Medulla oblongata (tissue), 1 donor: ENCODE measurements around the gene CMYA5.
"Not testable (repeated sequence)": the region's sequence is repeated elsewhere in the genome, so short reads cannot be mapped to it uniquely, and the experiment has no call there.

Source experiments
- DNase-seq: peaks from one replicate; pipeline ENCODE4 v3.0.0-alpha.2; 2015; ENCODE audit errors: extremely low spot score

The CMYA5 gene

GRCh38 chr5:79702606-79703380 lies 13.2 kb downstream of the CMYA5 start:
- DNase-seq, result no peak

GRCh38 chr5:79703381-79703645 lies 13.7 kb downstream of the CMYA5 start:
- no peak for DNase-seq

GRCh38 chr5:79704553-79704952 lies 14.9 kb downstream of the CMYA5 start:
- no peak for DNase-seq

GRCh38 chr5:79705632-79706031 lies 16.0 kb downstream of the CMYA5 start:
- no peak for DNase-seq

DNA sequence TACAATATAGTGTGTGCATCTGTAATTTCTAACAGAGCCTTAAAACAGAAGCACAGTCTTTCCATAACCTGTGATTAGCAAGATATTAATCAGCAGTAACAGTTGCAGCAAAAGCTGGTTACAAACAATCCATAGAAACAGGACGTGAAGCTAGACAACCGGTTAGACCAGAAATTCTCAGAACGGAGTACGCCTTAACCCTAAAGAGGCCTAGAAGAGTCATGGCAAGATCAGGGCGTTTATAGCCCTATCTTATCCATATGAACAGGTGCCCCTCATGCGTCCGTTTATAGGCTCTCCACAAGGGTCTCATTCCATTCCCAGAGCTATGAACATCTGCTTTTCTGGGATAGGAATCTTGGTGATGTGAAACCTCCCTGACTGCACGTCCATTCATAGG lies 16.7 kb downstream of the CMYA5 start:
- not testable (repeated sequence) for DNase-seq

DNA sequence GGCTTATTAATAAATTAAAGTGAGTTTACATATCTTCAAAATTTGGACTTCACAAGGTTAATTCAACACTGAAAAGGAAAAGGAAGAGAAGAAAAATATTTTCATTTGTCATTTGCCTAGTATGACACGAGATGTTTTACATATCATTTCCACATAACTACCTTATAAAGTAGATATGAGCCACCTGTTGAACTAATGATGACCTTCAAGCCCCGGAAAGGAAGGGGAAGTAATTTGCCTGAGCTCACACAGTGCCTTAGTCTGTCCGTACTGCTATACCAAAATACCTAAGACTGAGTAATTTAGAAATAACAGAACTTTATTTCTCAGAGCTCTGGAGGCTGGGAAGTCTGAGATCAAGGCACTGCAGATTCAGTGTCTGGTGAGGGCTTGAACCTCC lies 17.9 kb downstream of the CMYA5 start:
- DNase-seq, result no peak

- DNase-seq, result no peak
Observed at GRCh38 chr5:79712741-79713140, 23.1 kb downstream of the CMYA5 start.

GRCh38 chr5:79713727-79714126 lies 24.1 kb downstream of the CMYA5 start:
- DNase-seq, result no peak

- no peak for DNase-seq
Observed at GRCh38 chr5:79716839-79717238, 27.2 kb downstream of the CMYA5 start.

- DNase-seq, result no peak
Observed at GRCh38 chr5:79720096-79720495, 30.5 kb downstream of the CMYA5 start.

DNA sequence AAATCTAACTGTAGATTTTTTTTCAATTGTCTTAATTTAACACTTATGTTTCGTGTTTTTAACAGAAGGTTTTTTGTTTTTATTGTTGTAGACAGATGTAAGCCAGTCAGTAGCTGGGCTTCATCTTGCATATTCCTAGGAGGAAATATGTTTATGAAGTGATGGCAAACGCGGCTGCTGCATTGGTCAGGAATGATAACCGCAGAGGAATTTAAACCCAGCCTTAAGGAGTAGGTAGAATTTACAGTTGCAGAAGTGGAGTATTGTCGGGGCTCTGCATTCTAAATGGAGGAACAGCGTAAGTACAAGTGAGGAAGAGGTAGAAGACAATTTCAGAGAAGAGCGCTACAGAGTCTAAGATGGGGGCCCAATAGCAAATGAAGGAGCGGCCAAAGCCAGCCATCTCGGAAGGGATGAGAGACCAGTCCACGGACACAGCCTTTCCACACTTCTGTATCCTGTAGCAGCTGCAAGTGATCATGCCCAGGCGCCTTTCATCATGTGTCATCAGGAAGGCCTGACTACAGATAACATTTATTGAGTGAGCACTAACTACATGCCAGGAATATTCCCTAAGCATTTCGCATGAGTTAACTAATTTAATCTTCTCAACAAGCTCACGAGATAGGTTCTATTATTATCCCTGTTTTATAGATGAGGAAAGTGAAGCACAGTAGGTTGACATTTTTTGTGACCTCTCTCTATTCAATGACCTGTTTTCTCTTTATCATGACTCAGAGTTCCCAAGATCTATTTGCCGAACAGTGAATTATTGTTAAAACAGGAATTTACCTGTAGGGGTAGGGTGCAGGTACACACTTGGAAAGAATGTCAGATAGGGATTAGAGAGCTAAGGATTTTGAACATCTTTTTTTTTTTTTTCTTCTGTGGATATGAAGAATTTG lies 38.1 kb downstream of the CMYA5 start:
- DNase-seq, result no peak

DNA sequence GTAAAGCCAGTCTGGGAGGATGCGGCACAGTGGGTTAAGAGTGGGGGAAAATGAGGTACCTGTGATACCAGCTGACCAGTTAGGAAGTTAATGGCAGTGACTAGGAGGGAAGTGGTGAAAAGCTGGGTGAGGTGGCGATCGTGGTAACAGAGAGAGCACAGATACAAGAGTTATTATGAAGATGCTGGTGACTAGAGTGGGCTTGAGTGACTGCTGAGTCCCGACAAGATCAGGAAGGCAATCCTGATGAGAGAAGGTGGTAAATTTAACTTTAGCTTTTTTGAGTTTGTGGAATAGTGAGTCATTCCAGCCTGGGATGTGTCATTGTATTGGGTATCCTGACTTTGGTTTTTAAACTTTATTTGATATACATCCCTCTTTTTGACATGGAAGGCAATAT lies 38.8 kb downstream of the CMYA5 start:
- no peak for DNase-seq

DNA sequence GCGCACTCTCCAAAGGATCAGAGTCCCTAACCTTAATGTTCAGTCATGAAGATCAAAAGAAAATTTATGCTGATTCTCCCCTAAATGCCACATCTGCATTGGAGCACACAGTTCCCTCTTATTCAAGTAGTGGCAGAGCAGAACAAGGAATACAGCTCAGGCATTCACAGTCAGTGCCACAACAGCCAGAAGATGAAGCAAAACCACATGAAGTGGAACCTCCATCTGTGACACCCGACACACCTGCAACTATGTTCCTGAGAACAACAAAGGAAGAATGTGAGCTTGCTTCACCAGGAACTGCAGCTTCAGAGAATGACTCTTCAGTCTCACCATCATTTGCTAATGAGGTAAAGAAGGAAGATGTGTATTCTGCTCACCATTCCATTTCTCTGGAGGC lies 40.0 kb downstream of the CMYA5 start:
- no peak for DNase-seq

DNA sequence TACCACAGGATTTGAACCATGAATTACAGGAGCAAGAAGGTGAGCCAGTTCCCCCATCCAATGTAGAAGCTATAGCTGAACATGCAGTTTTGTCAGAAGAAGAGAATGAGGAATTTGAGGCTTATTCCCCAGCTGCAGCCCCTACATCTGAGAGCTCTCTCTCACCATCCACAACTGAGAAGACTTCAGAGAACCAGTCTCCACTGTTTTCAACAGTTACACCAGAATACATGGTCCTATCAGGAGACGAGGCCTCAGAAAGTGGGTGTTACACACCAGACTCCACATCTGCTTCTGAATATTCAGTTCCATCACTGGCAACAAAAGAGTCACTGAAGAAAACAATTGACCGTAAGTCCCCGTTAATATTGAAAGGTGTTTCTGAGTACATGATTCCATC lies 40.9 kb downstream of the CMYA5 start:
- DNase-seq, result no peak

- no peak for DNase-seq
Observed at GRCh38 chr5:79731775-79732174, 42.1 kb downstream of the CMYA5 start.

GRCh38 chr5:79736528-79737514 lies 47.2 kb downstream of the CMYA5 start:
- DNase-seq, result no peak

DNA sequence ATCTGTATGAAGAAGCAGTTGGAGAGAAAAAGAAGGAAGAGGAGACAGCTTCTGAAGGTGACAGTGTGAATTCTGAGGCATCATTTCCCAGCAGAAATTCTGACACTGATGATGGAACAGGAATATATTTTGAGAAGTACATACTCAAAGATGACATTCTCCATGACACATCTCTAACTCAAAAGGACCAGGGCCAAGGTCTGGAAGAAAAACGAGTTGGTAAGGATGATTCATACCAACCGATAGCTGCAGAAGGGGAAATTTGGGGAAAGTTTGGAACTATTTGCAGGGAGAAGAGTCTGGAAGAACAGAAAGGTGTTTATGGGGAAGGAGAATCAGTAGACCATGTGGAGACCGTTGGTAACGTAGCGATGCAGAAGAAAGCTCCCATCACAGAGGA lies 48.7 kb downstream of the CMYA5 start:
- no peak for DNase-seq

- DNase-seq, result no peak
Observed at GRCh38 chr5:79742549-79743136, 53.0 kb downstream of the CMYA5 start.

DNA sequence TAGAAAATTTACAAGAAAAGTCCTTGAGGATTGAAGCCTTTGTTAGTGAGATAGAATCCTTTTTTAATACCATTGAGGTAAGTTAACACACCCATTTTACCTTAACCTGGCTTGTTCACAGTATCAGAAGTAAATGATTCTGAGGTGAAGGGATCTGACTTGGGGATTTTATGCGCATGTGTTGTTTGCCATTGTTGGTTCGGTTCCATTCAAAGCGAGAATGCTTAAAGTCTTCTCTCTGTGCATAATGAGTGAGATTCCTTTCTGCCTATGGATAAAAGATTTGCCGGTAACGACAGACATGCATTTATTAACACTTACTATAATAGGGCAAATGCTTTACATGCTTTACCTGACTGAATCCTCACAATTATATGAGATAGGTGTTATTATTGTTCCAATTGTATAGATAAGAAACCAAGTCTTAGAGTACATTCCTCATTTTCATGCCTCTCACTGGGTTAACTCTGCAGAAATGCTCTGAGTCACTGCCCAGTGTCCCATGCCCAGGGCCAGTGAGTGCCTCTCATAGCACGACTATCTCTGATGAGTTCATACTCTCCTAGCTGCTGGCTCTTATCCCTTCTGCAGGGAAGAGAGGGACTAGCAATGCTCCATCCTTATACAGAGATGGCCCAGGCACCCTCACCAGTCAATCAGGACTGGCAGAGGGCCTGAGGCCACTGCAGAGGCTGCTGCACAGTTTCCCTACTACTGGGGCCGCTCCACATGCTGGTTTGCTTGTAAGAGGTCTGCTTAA lies 54.4 kb downstream of the CMYA5 start:
- DNase-seq, result no peak

GRCh38 chr5:79745255-79745654 lies 55.6 kb downstream of the CMYA5 start:
- no peak for DNase-seq
